Stimulated activated CD8-positive, alpha-beta memory T cell treated with anti-CD3 and anti-CD28 coated beads, Interleukin-4, amount 100 ng/mL, for 1 hour (primary cell): Measurements from ENCODE around the gene TRIO.

Experiments
- DNase-seq, 2 donors: peaks; one replicate each; pipeline ENCODE4 v3.0.0-alpha.2; 2020; ENCODE audit warnings: low read depth in 2 of 2, low spot score in 1 of 2

Gene TRIO

DNA sequence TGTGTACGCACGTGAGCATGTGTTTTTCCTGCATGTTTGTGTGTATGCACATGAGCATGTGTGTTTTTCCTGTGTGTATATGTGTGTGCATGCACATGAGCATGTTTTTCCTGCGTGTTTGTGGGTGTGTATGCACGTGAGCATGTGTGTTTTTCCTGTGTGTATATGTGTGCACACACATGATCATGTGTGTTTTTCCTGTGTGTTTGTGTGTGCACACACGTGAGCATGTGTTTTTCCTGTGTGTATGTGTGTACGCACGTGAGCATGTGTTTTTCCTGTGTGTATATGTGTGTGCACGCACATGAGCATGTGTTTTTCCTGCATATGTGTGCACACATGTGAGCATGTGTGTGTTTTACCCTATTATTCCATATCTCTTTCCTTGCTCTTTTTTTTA, 205.9 kb downstream of the TRIO start:
- DNase-seq = no peak

DNA sequence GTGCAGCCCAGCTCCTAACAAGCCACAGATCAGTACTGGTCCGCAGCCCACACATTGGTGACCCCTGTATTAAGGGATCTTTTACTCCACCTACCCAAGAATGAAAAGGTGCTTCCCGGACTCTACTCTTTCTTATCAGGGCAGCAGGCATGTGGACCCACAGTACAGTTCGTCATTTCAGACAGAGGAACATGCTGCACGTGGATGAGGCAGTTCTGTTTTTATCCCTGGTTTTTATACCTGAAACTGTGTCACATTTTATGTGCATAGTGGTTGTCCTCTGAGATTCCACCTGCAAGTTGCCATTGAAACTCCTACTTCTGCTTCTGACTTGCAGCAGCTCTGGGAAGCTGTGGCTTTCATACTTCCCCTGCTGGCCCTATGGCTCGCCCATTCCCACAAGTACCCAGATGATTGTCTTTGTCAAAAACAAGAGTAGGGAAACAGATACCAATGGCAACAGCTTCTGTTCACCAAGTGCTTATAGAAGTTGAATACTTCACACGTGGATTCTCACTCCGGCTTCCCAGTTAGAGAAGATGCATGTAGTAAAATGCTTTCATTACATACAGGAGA, 208.0 kb downstream of the TRIO start:
- no peak for DNase-seq

DNA sequence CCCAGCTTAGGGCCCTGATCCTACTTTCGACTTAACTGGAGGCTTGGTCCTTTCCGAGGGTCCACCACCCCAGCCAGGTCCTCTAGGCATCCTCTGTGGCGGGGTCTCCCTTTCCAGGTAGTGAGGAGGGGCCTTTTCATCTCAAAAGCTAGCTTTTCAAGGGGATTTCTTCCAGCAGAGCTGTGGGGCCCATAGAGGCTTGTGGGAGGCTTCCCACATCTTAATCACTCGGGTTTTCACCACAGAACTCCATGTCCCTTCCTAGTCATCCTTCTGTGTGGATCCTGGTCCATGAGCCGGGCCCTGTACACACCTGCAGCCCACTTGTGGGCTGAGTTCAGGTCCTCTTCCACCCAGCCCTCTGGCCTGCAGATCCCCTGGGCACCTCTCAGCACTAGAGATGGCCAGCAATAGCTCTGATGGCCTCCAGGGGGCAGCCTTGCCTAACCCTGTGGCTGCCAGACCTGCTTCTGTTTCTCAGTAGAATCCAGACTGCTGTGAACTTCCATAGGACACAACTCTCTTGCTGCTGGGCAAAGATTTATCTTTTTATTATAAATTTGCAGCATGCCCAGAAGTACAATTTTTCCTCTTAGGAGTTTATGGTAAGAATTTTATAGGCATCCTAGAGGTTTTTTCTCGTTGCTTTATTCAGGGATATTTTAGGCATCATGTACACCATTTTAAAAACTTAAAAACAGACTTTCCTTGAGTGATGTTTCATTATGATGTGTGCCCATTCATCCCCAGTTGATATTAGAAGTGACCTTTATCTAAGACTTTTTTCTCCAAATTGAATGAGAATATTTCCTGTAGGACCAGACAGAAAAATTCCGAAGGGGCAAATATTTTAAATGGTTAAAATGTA, 208.9 kb downstream of the TRIO start:
- DNase-seq = peak; percentile 19 to 39

DNA sequence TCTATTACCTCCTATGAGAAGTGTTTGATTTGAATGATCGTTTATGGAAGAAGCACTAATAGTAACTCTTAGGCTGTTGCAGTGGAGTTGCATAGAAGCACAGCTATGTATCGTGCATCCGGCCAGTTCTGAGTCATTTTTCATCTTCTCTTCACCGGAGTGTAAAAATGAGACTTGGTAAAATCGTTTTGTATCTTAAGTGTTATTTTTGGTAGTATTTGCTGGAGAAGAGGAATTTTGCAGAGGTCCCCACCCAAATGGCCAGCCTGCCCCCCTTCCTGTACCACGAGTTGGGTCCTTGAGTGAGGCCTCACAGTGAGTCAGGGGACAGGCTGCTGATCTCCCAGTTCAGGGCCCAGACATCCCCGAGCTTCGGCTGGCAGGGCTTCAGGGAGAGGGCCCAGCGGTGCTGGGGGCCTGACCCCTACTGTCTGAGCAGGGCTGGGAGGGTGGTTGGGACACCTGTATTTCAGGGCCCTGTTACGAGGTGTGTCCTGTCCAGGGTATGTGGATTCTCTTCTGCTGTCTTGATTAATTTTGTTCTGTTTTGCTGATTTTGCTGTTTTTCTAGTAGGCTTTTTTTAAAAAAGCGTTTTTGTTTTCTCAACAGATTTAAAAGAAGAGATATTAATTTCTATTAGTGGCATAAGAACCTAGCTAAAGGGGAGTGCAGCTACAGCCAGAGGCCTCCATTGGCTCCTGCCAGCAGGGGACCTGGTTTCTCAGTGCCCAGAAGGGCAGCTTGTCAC, 210.8 kb downstream of the TRIO start:
- no peak for DNase-seq

DNA sequence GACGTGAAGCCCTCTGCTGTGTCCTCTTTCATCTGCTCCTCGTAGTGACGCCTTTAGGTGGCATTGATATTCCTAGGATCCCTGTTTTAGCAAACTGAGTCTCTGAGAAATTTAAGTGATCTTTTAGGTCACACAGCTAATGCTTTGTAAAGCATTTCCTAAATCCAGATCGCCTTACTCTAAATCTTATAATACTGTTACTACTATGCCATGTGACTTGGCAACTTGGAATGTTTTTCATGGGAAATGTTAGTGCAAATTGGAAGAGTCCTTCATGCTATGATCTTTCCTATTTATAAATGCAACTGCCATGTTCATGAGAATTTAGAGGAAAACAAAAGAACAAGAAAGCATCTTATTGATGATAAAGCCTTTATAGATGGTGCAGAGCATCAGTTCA, 212.2 kb downstream of the TRIO start:
- no peak for DNase-seq

DNA sequence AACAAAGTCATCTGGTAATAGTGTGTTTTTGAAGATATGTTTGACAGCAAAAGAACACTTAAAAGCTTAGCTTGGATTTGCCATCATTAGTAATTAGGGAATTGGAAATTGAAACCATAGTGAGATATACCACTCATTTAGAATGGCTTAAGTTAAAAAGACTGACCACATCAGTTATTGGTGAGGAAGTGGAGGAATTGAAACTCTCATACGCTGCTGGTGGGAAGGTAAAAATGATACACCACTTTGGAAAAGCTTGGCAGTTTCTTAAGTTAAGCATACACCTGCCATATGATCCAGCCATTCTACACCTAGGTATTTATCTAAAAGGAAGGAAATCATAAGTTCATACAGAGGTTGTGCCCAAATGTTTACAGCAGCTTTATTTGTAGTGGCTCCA, 213.2 kb downstream of the TRIO start:
- no peak for DNase-seq

DNA sequence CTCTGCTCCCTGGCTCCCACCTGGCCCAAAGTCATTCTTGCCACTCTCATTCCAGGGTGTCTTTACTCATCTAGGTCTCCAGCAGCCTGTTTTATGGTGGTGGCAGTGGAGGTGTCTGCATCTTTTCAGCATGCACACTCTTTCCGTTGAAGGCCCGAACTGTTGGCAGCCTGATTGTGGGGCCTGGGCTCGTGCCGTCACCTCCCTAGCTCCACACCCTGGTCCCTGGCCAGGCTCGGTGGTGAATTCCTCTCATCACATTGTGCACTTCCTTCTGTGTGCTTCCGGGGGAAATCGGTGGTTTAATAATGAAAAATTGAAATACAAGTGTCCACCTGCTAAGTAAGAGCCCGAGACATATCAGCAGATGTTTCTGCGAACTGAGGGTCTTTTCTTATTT, 214.3 kb downstream of the TRIO start:
- no peak for DNase-seq

DNA sequence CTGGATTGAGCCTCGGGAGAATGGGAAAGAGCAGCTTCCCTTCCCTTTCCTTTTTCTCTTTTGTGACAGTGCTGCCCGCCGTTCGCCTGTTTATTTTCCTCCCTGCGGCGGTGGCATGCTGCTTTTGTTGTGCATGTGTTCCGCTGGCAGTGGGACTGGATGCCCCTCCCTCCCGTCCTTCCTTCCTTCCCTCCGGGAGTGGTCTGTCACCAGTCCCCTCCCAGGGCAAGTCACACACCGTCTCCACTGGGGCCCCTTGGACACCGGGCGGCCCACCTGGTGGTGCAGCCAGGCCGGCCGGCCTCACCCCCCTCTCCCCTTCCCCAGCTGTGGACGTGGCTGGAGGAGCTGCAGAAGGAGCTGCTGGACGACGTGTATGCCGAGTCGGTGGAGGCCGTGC, 214.7 kb downstream of the TRIO start:
- DNase-seq = no peak

DNA sequence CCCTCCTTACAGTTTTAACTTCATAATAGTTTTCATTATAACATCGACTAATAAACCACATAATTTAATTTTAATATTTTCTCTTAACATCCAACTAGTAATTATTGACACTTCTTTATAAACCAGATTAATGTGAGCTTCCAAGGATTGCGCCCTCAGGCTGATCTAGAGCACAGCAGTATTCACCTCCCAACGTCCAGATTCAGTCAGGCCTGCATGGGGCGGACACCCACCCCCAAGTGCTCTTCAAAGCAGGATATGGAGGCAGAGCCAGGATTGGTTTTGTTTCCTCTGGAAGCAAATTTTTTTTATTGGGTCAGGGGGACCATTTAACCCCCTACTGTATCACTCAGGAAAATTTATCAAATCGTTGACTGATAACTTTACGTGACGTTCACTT, 215.4 kb downstream of the TRIO start:
- DNase-seq = no peak

DNA sequence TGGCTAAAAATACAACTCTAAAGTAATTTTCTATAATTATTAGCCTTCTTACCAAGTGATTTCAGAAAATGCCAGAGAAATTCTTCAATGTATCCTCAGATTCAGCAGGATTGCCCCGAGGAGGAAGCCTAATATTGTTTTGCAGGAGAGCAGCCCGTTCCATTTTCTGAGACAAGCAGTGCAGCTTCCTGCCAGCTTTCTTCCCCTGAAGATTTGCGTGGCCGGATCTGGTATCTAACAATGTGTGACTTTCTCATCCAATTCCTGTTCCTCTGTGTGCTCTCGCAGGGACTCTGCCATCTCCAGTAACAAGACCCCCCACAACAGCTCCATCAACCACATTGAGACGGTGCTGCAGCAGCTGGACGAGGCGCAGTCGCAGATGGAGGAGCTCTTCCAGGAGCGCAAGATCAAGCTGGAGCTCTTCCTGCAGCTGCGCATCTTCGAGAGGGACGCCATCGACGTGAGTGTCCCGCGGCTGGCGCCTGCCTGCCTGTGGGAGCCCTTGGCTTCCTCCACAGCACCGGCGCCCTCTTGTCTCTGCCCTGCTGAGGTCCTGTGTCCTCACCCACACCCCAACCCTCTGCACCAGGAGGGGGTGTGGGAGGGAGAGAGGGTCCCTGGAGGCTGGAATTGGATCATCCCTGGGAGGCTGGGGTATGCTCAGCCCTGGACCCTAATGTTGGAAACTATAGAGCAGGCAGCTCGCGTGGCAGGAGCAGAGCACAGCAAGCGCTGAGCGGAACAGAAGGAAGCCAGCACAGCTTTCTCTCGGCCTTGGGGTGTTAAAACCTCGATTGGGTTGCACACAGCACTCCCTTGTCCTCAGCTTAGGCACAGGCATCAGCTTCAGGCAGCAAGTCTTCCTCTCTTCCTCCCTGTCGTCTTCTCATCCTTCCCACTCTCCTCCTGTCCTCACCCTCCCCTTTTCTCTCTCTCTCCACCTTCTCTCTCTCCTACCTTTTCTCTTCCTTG, 216.2 kb downstream of the TRIO start:
- DNase-seq = no peak

DNA sequence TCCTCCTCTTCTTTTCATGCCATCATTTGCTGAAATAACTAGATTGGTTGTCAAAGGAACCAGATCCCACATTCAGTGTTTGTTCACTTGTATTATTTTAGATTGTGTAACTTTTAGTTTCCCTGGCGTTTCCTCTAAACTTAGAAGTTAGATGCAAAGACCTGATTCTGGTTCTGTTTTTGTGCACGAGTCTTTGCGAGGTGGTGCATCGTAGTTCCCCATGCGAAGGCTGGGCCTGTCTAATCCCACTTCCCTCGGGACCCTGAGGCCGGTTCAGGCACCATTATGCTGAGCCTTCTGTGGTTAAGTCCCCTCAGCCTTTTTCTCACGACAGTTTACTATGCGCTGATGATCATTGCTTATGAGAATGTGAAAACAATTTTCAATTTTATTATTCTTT, 219.3 kb downstream of the TRIO start:
- DNase-seq = no peak

DNA sequence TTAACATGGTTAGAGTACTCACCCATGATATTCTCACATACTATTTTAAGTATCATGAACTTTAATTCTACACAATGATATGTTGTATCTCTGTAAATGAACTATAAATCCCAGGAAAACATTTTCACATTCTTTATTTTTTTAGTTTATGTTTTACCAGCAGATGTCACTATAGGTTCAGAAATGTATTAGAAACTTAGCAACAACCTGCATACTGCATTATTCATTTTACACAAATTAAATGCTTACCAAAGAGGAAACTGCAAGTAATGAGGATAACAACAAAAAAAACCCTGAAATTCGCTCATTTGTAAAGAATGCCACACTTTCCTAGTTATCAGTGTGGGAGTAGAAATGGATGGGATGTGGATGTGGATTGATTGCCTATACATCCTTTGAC, 221.0 kb downstream of the TRIO start:
- DNase-seq = no peak

DNA sequence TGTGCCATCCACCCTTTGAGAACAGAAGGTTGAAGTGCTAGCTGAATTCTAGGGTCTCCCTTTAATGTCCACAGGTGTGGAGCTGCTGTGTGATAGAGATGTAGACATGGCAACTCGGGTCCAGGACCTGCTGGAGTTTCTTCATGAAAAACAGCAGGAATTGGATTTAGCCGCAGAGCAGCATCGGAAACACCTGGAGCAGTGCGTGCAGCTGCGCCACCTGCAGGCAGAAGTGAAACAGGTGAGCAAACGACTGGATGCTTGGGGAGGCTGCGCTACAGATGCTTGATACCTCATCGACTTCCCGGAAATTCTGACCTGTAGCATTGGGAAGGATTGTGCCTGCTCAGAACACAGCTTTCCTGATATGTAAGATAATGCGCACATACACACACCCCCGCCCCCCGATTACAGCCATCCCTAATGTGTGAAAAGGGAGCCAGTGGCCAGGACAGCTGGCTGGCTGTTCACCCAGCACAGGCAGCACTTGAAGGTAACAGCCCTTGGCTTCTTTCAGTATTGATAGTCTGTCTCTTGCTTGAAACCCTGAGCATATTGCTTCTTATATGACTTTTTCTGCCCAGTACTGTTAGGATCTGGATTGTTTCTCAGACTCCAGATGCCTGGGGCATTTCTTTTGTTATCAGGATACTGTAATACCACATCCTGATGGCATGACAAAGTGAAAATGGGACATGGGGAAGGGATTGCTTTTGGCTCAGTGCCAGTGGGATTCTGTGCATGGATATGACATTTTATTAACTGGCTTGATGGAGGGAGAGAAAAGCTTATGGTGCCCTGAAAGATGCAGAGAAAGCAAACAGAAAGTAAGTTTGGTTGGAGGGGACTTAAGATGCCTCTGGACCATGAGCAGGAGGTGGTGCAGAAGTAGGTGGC, 221.7 kb downstream of the TRIO start:
- DNase-seq = no peak

DNA sequence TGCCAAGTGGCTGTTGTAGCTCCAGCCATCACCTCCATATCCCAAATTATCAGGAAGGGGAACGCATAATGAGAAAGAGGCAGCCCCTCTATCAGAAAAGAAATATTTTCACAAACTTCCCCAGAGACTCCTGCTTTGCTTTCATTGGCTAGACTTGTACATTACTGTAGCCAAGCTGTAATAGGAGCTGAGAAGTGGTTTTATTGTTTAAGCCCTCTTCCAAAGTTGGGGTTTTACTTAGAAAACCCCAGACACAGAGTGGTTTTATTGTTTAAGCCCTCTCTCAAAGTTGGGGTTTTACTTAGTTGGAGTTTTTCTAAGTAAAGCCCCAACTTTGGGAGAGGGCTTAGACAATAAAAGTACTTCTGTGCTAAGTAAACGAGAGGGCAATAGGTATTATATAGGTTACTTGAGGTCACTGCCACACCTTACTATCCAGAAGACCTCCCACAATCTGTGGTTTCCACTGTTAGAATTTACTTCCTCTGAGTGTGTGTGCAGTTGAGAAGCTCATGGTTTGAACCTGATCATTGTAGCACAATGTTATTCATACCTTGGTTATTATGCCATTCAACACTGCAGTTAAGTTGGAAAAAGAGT, 222.8 kb downstream of the TRIO start:
- no peak for DNase-seq

DNA sequence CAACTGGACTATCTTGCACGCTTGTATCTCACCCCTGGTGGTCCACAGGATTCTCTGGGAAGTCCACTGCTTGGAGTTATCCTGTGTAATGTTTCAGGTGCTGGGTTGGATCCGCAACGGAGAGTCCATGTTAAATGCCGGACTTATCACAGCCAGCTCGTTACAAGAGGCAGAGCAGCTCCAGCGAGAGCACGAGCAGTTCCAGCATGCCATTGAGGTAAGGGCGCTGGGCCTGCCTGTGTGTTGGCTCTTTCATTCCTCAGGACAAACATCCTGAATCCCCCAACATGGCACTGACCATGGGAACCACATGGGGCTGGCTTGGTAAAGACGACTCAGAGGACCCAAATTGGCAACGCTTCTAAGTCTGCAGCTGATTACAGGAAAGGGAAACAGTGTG, 223.6 kb downstream of the TRIO start:
- DNase-seq = no peak

DNA sequence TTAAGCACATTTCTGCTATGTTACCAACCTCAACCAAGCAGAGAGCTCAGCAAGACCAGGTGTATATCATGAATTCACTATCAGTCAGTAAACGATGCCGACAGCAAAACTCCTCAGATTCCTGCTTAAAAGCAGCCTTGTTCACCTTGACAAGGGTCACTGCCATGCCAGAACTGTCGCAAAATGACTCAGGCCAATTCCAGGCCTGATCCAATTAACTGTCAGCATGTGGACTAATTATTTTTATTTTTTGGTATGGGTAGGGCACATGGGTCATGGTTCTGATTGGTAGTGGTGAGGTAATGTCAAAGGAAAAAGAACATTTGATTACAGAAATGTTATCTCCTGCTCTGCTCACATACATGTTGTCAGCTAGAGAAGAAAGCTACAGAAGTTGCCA, 224.2 kb downstream of the TRIO start:
- no peak for DNase-seq

DNA sequence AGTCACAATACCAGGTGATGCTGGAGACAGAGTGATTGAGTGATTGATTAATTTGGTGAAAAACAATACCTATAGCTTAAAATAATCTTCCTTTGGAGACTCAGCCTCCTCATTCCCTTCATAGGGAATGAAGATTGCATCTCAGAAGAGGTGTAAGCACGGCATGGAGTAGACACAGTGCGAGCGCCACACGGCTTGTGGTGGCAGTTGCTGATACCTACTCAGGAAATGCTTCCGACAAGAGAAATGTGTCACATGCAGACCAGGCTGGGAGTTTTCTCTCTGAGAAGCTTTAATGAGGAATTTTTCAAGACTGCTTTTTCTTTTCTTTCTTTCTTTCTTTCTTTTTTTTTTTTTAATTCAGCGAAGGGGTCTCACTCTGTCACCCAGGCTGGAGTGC, 226.6 kb downstream of the TRIO start:
- no peak for DNase-seq

DNA sequence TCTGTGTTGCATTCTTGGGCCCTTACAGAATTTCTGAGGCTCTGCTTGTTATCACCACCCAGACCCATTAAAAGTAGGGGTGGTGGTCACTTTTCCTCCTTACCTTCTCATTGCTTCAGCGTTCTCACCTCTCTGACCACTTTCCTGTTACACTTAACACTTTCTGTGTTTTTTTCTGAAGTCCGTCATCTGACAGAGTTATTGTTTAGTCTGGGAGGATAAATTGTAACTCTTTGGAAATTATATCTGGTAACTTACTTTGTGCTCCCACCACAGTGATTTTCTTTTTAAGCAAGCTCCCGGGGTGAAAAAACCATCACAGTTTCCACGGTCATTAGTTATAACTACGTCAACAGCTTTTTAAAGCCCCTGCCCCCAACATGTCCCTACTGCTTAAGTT, 227.2 kb downstream of the TRIO start:
- no peak for DNase-seq

DNA sequence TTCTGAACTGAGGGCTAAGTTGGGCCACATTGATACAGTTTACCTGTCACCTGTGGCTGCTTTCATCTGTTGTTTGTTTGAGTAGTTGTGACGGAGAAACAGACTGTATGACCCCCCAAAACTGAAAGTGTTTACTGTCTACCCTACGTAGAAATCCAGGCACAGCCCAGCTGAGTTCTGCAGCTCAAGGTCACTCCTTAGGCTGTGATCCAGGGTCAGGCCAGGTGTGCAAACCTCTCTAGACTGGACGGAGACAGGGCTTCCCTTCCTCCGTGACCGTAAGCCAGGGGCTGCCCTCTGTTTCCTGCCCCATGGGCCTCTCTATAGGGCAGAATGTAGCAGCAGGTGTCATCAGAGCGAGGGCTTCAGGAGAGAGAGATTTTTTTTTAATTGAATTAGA, 230.5 kb downstream of the TRIO start:
- DNase-seq = no peak

DNA sequence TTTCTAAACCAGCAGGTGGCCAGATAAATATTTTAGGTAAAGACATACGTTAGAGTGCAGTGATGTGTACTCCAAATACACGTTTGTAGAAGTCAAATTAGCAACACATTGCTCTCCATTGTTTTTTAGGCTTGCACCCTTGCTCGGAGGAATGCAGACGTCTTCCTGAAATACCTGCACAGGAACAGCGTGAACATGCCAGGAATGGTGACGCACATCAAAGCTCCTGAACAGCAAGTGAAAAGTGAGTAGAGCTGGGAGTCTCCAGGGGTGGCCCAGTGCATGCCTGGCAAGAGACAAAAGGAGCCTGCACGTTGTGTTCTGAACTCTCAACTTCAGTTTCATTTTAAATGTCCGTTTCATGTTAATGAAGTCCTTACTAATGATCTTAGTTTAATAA, 231.0 kb downstream of the TRIO start:
- no peak for DNase-seq
